ENCODE measurements around the gene SGMS1.

GRCh38 chr10:50471583-50471975 lies 152.2 kb downstream of the SGMS1 start:
- no peak for TF ChIP-seq CTCF (IDR thresholded peaks at IDR 0.05)
- TF ChIP-seq POLR2A (IDR thresholded peaks at IDR 0.05): no peak
